Neuronal stem cell (in vitro differentiated cells): ENCODE measurements around the gene DMGDH.

Source experiments
- DNase-seq: peaks from one replicate; pipeline ENCODE4 v3.0.0-alpha.2; 2013; ENCODE audit warnings: low spot score
- H2AFZ ChIP-seq: one replicate; pipeline ENCODE4 v1.6.1; 2013; ENCODE audit warnings: mild to moderate bottlenecking, low read length, inconsistent platforms
- H2AK5ac ChIP-seq: 2 replicates; pipeline ENCODE4 v1.6.1; 2013; ENCODE audit warnings: low read depth, mild to moderate bottlenecking, inconsistent platforms, low read length, moderate library complexity, mixed read lengths
- H2BK120ac ChIP-seq: 2 replicates; pipeline ENCODE4 v1.6.1; 2013; ENCODE audit warnings: low read depth, mild to moderate bottlenecking, inconsistent platforms, low read length, moderate library complexity, mixed read lengths
- H2BK12ac ChIP-seq: one replicate; pipeline ENCODE4 v1.6.1; 2013; ENCODE audit warnings: low read length, inconsistent platforms
- H2BK15ac ChIP-seq: 2 replicates; pipeline ENCODE4 v1.6.1; 2013; ENCODE audit warnings: mild to moderate bottlenecking, low read length, inconsistent platforms, mixed read lengths
- H2BK5ac ChIP-seq: one replicate; pipeline ENCODE4 v1.6.1; 2013; ENCODE audit warnings: inconsistent platforms, mild to moderate bottlenecking, low read length, moderate library complexity
- H3K14ac ChIP-seq: one replicate; pipeline ENCODE4 v1.6.1; 2013; ENCODE audit warnings: low read length, inconsistent platforms
- H3K18ac ChIP-seq: 2 replicates; pipeline ENCODE4 v1.6.1; 2013; ENCODE audit warnings: low read length, inconsistent platforms
- H3K23ac ChIP-seq: 2 replicates; pipeline ENCODE4 v1.6.1; 2013; ENCODE audit warnings: low read depth, mild to moderate bottlenecking, mixed read lengths, low read length, inconsistent platforms; ENCODE audit not compliant: poor library complexity
- H3K27ac ChIP-seq: replicated peaks from 3 replicates; pipeline ENCODE4 v1.5.1; 2013; ENCODE audit warnings: low read length, inconsistent platforms
- H3K27me3 ChIP-seq, 3 experiments: 2 replicates each; pipeline ENCODE4 v1.6.1; 2013; ENCODE audit warnings: low read length in 3 of 3, mild to moderate bottlenecking in 2 of 3, inconsistent platforms in 1 of 3, low read depth in 1 of 3, mixed read lengths in 1 of 3, moderate library complexity in 1 of 3; ENCODE audit not compliant: control insufficient read depth in 3 of 3, insufficient read depth in 3 of 3
- H3K36me3 ChIP-seq, 2 donors: replicated peaks in 1 of 2; 2 replicates each; pipeline ENCODE4 v1.6.1; 2013; ENCODE audit warnings: low read length in 2 of 2; ENCODE audit not compliant: control insufficient read depth in 2 of 2, insufficient read depth in 2 of 2
- H3K4ac ChIP-seq: 2 replicates; pipeline ENCODE4 v1.6.1; 2013; ENCODE audit warnings: inconsistent platforms, mild to moderate bottlenecking, low read length, moderate library complexity
- H3K4me1 ChIP-seq, 2 donors: 1 replicate in 1 of 2; 2 replicates in 1 of 2; pipeline ENCODE4 v1.6.1; 2013; ENCODE audit warnings: low read length in 2 of 2, low read depth in 1 of 2; ENCODE audit not compliant: control insufficient read depth in 2 of 2, insufficient read depth in 1 of 2
- H3K4me2 ChIP-seq: one replicate; pipeline ENCODE4 v1.6.1; 2013; ENCODE audit warnings: mild to moderate bottlenecking, low read length, inconsistent platforms; ENCODE audit not compliant: insufficient read depth, poor library complexity, severe bottlenecking
- H3K4me3 ChIP-seq, 2 donors: 2 replicates each; pipeline ENCODE4 v1.5.1; 2013; ENCODE audit warnings: low read length in 2 of 2, mild to moderate bottlenecking in 2 of 2, inconsistent platforms in 1 of 2, moderate library complexity in 1 of 2
- H3K79me1 ChIP-seq: one replicate; pipeline ENCODE4 v1.6.1; 2013; ENCODE audit warnings: low read depth, mild to moderate bottlenecking, inconsistent platforms, low read length, moderate library complexity
- H3K9ac ChIP-seq: one replicate; pipeline ENCODE4 v1.6.1; 2013; ENCODE audit warnings: mild to moderate bottlenecking, low read depth, low read length, inconsistent platforms; ENCODE audit not compliant: poor library complexity
- H3K9me3 ChIP-seq, 2 donors: replicated peaks in 1 of 2; 2 replicates each; pipeline versions ENCODE3 to v1.6.1; 2013; ENCODE audit warnings: low read length in 2 of 2, mild to moderate bottlenecking in 2 of 2, inconsistent platforms in 1 of 2, low read depth in 1 of 2, mixed read lengths in 1 of 2, moderate library complexity in 1 of 2; ENCODE audit not compliant: control insufficient read depth in 2 of 2, insufficient read depth in 1 of 2
- H4K8ac ChIP-seq: one replicate; pipeline ENCODE4 v1.6.1; 2013; ENCODE audit warnings: low read depth, mild to moderate bottlenecking, inconsistent platforms, low read length, moderate library complexity
- H4K91ac ChIP-seq: one replicate; pipeline ENCODE4 v1.6.1; 2013; ENCODE audit warnings: low read length, low read depth, mild to moderate bottlenecking, inconsistent platforms; ENCODE audit not compliant: poor library complexity
- WGBS, 2 donors: extraction: QIAGEN DNeasy Blood & Tissue Kit; methylation state at CpG; one replicate each; pipeline ENCODE4 v1.1.7; 2013; ENCODE audit warnings: missing lambda C conversion rate in 2 of 2, mixed read lengths in 1 of 2; ENCODE audit not compliant: insufficient read length in 2 of 2, insufficient replicate concordance in 1 of 2; ENCODE audit errors: extremely low coverage in 2 of 2; 5-methylcytosine and 5-hydroxymethylcytosine counted together

The DMGDH gene

GRCh38 chr5:79011219-79011836 is 58.1 kb downstream of the DMGDH start:
- Histone ChIP-seq H3K27ac (no peak overlapping the region), H3K4ac (no peak overlapping the region), H3K36me3 (no peaks in the 10 kb centered on the region), H3K4me2 (no peak overlapping the region), H2BK120ac (no peak overlapping the region), H3K4me3 (no peak overlapping the region), H3K18ac (no peak overlapping the region), H2BK15ac (no peak overlapping the region), H3K4me1 (no peaks in the 10 kb centered on the region), H3K27me3 (peaks cover 0 to 16% (median 0%) of the 10 kb centered on the region in 3 experiments), H3K9ac (no peak overlapping the region), H4K8ac (no peak overlapping the region), H3K79me1 (no peaks in the 10 kb centered on the region), H2AFZ (no peak overlapping the region), H4K91ac (no peak overlapping the region), H2BK5ac (no peak overlapping the region), H2BK12ac (no peak overlapping the region), H3K23ac (no peak overlapping the region), H3K14ac (no peak overlapping the region), H3K9me3 (peaks cover 0 to 2% of the 10 kb centered on the region in 2 donors), H2AK5ac (no peak overlapping the region)
- WGBS, 2 donors, result no CpG with 5 or more reads among the region's 1 CpG
- DNase-seq, result no peak

DNA sequence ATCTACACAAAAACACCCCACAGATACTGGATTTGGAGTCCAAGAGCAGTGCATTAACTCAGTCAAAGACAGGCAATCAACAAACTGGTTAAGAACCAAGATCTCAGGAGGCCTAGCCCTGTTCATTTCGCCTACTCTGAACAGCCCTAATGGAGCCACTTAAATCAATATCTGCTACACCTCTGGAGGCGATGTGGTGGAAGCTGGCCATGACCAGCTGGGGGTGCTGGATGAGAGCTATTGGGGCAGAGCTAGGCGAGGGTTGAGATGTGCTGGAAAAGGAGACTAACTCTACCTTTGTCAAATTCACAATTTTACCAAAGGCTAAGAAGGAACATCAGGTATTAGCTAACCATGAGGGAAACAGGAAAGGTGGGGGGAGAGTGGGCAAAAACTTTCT is 61.1 kb downstream of the DMGDH start:
- Histone ChIP-seq H3K27me3 (peaks cover 0 to 15% (median 0%) of the 10 kb centered on the region in 3 experiments), H3K23ac (no peak overlapping the region), H3K14ac (no peak overlapping the region), H3K4ac (no peak overlapping the region), H3K9ac (no peak overlapping the region), H3K27ac (no peak overlapping the region), H3K36me3 (no peaks in the 10 kb centered on the region), H2BK5ac (no peak overlapping the region), H3K4me3 (no peak overlapping the region), H4K8ac (no peak overlapping the region), H2BK120ac (no peak overlapping the region), H3K79me1 (no peaks in the 10 kb centered on the region), H3K18ac (no peak overlapping the region), H3K4me2 (no peak overlapping the region), H2BK15ac (no peak overlapping the region), H2AK5ac (no peak overlapping the region), H3K9me3 (no peaks in the 10 kb centered on the region), H2BK12ac (no peak overlapping the region), H3K4me1 (no peaks in the 10 kb centered on the region), H2AFZ (no peak overlapping the region), H4K91ac (no peak overlapping the region)
- no CpG with 5 or more reads among the region's 3 CpGs for WGBS, 2 donors
- DNase-seq, result no peak

DNA sequence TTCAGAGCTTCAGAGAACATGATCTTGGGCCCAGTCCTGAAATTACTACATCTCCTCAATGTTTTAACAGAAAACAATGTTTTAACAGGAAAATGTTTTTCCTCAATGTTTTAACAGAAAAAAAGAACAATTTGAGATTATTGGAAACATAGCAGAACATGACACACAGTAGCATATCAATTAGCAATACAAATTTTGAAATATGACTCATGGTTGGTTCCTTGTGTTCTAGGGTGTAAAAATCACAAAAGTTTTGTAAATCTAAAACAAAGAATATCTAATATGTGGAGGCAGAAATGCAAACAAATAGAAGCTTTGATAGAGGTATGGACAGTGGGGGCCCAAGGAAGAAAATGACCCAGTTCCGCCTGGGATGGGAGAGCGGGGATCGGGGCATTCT is 61.6 kb downstream of the DMGDH start:
- no peak for DNase-seq
- Histone ChIP-seq H3K4me3 (no peak overlapping the region), H3K23ac (no peak overlapping the region), H3K18ac (no peak overlapping the region), H2AK5ac (no peak overlapping the region), H3K36me3 (no peaks in the 10 kb centered on the region), H4K91ac (no peak overlapping the region), H3K4ac (no peak overlapping the region), H3K27me3 (peaks cover 0 to 15% (median 0%) of the 10 kb centered on the region in 3 experiments), H2BK5ac (no peak overlapping the region), H3K27ac (no peak overlapping the region), H2BK12ac (no peak overlapping the region), H3K4me2 (no peak overlapping the region), H2BK120ac (no peak overlapping the region), H3K9me3 (no peaks in the 10 kb centered on the region), H2BK15ac (no peak overlapping the region), H4K8ac (no peak overlapping the region), H3K14ac (no peak overlapping the region), H3K4me1 (no peaks in the 10 kb centered on the region), H3K9ac (no peak overlapping the region), H2AFZ (no peak overlapping the region), H3K79me1 (no peaks in the 10 kb centered on the region)
- no CpG with 5 or more reads among the region's 3 CpGs for WGBS, 2 donors

- Histone ChIP-seq H3K36me3 (no peaks in the 10 kb centered on the region), H4K8ac (no peak overlapping the region), H3K27me3 (peaks cover 0 to 15% (median 0%) of the 10 kb centered on the region in 3 experiments), H3K79me1 (no peaks in the 10 kb centered on the region), H2AK5ac (no peak overlapping the region), H3K9me3 (no peaks in the 10 kb centered on the region), H3K18ac (no peak overlapping the region), H2BK12ac (no peak overlapping the region), H3K14ac (no peak overlapping the region), H3K23ac (no peak overlapping the region), H2BK5ac (no peak overlapping the region), H3K27ac (no peak overlapping the region), H4K91ac (no peak overlapping the region), H2BK15ac (no peak overlapping the region), H3K9ac (no peak overlapping the region), H2BK120ac (no peak overlapping the region), H2AFZ (no peak overlapping the region), H3K4me3 (no peak overlapping the region), H3K4me2 (no peak overlapping the region), H3K4ac (no peak overlapping the region), H3K4me1 (no peaks in the 10 kb centered on the region)
- no CpG with 5 or more reads among the region's 6 CpGs for WGBS, 2 donors
- DNase-seq, result no peak
These were observed 63.4 kb downstream of the DMGDH start for GRCh38 chr5:79005936-79006631.
